Bronchus fibroblast of lung (primary cell): ENCODE data around the gene ALB. TPM values are rescaled to one million over a fixed set of nuclear protein-coding genes. Genes with fewer than 3 reads are reported as not detected.

Experiments used
- total RNA-seq: library from RNA; depleted of rRNA; stranded (reverse); fragments of >200 nt; gene quantifications from 2 replicates; pipeline ENCODE4 v1.2.3, GENCODE V29; 2015

Gene ALB
- 0.34 TPM in 1 of 2 replicates, not detected in the other for total RNA-seq

DNA sequence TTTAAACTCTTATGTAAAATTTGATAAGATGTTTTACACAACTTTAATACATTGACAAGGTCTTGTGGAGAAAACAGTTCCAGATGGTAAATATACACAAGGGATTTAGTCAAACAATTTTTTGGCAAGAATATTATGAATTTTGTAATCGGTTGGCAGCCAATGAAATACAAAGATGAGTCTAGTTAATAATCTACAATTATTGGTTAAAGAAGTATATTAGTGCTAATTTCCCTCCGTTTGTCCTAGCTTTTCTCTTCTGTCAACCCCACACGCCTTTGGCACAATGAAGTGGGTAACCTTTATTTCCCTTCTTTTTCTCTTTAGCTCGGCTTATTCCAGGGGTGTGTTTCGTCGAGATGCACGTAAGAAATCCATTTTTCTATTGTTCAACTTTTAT is at the start of gene ALB:
ALB (plus strand) TSS at position 246 of the 400 bp plus-strand sequence; CDS start at position 287, 41 bp downstream.

DNA sequence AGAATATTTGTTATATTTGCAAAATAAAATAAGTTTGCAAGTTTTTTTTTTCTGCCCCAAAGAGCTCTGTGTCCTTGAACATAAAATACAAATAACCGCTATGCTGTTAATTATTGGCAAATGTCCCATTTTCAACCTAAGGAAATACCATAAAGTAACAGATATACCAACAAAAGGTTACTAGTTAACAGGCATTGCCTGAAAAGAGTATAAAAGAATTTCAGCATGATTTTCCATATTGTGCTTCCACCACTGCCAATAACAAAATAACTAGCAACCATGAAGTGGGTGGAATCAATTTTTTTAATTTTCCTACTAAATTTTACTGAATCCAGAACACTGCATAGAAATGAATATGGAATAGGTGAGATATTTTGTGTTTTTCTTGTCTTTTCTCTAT is 31.9 kb downstream of the ALB start, which contains the start of gene AFP:
AFP (plus strand) TSS at position 238 of the 400 bp plus-strand sequence; CDS start at position 280, 42 bp downstream.

Other genes with a start within 250 kb of the ALB start
- gene ANKRD17, start 145.5 kb upstream of the ALB start, total RNA-seq: 27.9 and 28.7 TPM in 2 replicates
- gene AFP, start 31.9 kb downstream of the ALB start, total RNA-seq: 1.9 and 2.5 TPM in 2 replicates
- gene AFM, start 77.5 kb downstream of the ALB start, total RNA-seq: not detected in 2 replicates
- 1.3 and 1.8 TPM in 2 replicates for gene RASSF6, start 216.1 kb downstream of the ALB start, total RNA-seq